HT-29 (cell line): ENCODE measurements around the gene SCGB1D1. TPM values are rescaled to one million over a fixed set of nuclear protein-coding genes. Genes with fewer than 3 reads are reported as not detected.
"Not testable (repeated sequence)": the region's sequence is repeated elsewhere in the genome, so short reads cannot be mapped to it uniquely, and the experiment has no call there.

Source experiments
- DNase-seq: peaks from one replicate; pipeline ENCODE4 v3.0.0-alpha.2; 2015; ENCODE audit warnings: low spot score
- total RNA-seq: library from RNA; depleted of rRNA; stranded (reverse); fragments of >200 nt; shearing (Covaris generic); gene quantifications from 2 replicates; pipeline ENCODE4 v1.2.3, GENCODE V29; 2014

SCGB1D1 gene
- total RNA-seq, 1 experiment from 2014 or later = not detected

DNA sequence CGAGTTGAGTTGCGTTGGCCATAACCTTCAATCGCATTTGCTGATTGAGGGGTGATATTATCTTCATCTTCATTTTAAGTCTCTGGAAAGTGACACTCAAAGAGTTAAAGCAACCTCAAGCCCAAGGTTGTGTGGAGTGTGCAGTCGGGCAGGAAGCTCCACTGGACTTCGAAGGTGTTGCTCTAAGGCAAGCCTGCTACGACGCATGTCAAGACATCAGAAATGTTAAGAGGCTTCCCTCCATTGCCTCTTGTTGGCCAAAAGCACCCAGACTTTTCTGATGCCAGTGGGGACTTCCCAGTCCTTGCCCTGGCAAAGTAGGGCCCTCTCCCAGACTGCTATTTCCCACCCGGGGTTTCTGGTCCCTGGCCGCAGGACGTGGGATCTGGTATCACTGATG, 23.6 kb upstream of the SCGB1D1 start:
- DNase-seq = no peak

DNA sequence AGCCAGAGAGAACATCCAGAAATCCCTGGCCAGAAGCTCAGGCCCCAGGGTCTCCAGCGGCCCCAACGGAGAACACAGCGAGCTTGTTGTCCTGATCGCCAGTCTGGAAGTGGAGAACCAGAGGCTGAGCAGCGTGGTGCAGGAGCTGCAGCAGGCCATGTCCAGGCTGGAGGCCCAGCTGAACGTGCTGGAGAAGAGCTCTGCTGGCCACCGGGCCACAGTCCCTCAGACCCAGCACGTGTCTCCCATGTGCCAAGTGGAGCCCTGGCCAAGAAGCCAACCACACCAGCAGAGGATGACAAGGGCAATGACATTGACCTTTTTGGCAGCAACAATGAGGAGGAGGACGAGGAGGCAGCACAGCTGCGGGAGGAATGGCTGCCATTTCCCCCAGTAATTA, 20.6 kb upstream of the SCGB1D1 start:
- no peak for DNase-seq

DNA sequence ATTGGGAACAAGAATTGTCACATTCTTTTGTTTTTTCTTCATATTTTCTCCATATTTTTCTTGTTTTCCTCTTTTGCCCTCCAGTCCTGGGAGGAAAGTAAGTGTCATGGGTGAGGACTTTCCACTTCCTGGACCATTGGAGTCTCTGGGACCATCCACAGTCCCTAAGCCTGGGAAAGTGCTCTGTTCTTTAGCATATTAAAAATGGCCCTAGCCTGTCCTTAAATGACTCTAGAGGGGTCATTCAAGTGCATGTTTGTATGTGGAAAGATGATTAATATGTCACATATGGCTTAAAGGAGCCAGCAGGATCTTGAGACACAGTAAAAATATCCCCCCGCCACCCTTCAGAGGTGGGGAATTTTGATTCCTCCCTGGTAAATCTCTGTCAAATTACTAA, 20.1 kb upstream of the SCGB1D1 start:
- no peak for DNase-seq

DNA sequence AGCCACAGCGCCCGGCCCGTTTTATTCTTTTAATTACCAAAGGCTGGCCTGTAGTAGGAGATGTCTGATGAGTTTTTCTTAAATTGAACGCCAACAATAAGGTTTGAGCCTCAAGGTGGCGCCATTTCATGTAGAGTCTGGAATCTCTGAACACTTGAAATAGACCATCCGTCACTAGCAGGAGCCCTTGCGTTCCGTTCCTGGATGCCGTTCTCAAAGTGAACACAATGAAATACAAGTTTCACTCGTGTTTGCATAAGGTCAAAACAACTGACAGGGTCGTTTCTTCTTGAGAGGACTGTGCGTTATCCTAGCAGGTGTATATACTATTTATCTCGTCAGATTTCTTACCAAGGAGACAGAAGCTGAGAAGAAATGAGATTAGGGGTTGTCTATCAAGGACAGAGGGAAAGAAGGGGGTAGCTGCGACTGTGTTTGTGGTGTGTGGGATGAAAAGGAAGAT, 18.7 kb upstream of the SCGB1D1 start:
- peak; percentile 99 for DNase-seq

DNA sequence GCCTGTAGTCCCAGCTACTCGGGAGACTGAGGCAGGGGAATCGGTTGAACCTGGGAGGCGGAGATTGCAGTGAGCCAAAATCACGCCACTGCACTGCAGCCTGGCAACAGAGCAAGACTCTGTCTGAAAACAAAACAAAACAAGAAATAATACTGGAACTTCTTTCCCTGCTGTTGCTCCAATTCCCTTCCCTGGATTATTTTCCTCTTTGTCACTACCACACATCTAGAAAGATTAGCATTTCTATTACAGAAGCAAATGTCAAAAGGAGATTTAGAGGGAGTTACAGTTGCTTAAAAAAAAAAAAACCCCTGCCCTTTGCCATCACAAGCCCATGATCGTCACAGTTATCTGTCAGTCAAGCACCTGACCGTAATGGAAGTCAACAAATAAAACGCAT, 17.7 kb upstream of the SCGB1D1 start:
- DNase-seq = no peak

DNA sequence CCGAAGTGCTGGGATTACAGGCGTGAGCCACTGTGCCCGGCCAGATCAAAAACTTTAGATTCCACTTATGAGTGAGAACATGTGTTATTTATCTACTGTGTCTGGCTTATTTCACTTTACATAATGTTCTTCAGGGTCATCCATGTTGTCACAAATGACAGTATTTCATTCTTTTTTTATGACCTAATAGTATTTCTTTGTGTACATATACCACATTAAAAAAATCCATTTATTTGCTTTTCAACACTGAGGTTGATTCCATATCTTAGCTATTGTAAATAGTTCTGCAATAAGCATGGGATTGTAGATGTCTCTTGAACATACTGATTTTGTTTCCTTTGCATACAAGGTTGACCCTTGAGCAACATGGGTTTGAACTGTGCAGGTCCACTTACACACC, 13.2 kb upstream of the SCGB1D1 start:
- DNase-seq = no peak

DNA sequence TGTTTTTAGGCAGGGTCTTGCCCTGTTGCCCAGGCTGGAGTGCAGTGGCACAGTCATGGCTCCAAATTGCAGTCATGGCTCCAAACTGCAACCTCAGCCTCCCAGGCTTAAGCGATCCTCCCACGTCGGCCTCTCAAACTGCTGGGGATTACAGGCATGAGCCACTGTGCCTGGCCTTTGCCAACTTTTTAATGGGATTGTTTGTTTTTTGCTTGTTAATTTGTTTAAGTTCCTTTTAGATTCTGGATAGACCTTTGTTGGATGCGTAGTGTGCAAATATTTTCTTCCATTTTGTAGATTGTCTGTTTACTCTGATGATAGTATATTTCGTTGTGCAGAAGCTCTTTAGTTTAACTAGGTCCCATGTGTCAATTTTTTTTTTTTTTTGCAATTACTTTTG, 10.0 kb upstream of the SCGB1D1 start:
- DNase-seq = no peak

DNA sequence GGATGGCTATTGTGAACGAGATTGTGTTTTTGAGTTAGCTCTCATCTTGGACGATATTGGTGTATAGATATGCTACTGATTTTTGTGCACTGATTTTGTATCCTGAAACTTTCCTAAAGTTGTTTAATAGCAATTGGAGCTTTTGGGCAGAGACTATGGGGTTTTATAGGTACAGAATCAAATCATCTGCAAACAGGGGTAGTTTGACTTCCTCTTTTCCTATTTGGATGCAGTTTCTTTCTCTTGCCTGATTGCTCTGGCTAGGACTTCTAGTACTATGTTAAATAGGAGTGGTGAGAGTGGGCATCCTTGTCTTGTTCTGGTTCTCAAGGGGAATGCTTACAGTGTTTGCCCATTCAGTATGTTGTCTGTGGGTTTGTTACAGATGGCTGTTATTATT, 8.9 kb upstream of the SCGB1D1 start:
- no peak for DNase-seq

DNA sequence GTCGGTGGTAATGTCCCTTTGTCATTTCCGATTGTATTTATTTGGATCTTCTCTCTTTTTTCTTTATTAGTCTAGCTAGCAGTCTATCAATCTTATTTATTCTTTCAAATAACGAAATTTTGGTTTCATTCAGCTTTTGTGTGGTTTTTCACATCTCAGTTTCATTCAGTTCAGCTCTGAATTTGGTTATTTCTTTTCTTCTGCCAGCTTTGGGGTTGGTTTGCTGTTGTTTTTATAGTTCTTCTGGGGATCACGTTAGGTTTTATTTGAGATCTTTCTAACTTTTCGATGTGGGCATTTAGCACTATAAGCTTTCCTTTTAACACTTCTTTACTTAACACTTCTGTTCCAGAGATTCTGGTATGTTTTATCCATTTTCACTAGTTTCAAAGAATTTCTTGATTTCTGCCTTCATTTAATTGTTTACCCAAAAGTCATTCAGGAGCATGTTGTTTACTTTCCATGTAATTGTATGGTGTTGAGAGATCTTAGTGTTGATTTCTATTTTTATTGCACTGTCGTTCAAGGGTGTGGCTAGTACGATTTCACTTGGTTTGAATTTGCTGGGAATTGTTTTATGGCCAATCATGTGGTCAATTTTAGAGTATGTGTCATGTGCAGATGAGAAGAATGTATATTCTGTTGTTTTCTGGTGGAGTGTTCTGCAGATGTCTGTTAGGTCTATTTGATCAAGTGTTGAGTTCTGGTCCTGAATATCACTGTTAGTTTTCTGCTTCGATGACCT, 7.7 kb upstream of the SCGB1D1 start:
- DNase-seq = no peak

DNA sequence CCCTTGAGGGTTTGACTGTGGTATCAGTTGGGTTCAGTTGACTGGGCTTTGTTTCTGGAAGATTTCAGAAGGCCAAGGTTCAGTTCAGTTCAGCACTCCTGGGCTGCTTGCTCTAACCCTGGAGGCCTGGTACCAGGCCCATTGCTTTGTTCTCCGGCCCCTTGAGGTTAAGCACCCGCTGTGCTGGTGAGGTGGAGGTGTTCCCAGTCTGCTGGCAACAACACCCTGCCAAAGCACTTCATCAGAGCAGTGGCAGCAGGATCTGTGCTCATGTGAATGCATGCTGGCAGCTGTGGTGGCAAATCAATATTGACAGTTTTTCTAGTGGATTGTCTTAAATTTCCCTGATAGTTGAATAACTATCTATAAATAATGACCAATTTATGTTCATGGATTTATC, 3.8 kb upstream of the SCGB1D1 start:
- no peak for DNase-seq

DNA sequence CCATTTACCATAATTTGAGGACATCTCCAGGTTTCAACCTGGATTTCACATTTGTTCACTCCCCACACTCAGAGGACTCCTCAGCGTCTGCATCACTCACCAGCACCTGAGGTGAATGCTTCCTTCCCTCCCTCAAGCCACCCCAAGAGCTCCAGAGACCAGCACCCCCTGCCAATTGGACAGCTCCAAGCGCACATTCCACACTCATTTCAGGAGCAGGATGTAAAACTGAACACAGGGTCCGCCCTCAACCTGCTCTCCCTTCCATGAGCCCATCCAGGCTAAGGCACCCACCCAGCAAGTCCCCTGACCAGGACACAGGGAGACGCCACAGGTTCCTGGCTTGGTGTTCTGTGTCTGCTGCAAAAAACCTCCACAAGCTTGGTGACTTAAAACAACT, 3.9 kb downstream of the SCGB1D1 start:
- peak; percentile 12 for DNase-seq

DNA sequence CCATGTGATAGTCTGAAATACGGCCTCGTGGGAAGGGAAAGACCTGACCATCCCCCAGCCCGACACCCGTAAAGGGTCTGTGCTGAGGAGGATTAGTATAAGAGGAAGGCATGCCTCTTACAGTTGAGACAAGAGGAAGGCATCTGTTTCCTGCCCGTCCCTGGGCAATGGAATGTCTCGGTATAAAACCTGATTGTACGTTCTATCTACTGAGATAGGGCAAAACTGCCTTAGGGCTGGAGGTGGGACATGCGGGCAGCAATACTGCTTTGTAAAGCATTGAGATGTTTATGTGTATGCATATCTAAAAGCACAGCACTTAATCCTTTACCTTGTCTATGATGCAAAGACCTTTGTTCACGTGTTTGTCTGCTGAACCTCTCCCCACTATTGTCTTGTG, 5.0 kb downstream of the SCGB1D1 start:
- not testable (repeated sequence) for DNase-seq

DNA sequence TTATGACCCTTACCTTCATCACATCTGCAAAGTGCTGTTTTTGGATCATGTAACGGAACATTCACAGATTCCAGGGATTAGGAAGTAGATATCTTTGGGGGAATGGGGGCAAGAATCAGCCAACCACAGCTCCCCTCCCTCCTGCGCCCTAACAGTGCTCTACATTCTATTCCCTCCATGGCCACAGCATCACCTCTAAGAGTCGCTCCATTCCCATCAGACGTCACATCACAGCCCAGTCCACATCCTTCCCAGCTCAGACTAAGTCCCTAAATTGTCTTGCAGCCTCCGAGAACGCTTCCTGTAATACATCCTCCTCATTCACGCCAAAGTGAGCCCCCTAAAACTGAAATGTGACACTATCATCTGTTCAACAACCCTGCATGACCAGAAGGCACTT, 5.9 kb downstream of the SCGB1D1 start:
- no peak for DNase-seq

DNA sequence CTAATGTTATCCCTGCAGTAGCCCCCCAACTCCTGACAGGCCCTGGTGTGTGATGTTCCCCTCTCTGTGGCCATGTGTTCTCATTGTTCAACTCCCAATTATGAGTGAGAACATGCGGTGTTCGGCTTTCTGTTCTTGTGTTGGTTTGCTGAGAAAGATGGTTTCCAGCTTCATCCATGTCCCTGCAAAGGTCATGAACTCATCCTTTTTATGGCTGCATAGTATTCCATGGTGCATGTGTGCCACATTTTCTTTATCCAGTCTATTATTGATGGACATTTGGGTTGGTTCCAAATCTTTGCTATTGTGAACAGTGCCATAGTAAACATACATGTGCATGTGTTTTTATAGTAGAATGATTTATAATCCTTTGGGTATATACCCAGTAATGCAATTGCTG, 7.4 kb downstream of the SCGB1D1 start:
- DNase-seq = not testable (repeated sequence)

DNA sequence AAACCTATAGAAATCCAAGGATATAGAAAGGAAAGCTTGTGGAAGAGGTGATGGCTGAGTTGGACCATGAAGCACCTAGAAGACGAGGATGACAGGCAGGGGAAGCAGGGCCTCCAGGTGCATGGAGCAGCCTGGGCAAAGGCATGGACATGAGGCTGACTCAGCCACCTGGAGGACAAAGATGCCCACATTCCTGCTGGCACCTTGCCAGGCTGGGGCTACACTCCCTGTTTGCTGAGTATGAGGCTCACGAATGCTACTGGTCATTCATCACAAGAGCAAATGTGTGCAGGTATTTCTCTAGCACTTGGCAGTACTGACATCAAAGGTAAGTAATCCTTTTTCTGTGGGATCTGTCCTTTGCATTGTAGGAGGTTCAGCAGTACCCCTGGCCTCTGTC, 11.4 kb downstream of the SCGB1D1 start:
- DNase-seq = peak; percentile 48

DNA sequence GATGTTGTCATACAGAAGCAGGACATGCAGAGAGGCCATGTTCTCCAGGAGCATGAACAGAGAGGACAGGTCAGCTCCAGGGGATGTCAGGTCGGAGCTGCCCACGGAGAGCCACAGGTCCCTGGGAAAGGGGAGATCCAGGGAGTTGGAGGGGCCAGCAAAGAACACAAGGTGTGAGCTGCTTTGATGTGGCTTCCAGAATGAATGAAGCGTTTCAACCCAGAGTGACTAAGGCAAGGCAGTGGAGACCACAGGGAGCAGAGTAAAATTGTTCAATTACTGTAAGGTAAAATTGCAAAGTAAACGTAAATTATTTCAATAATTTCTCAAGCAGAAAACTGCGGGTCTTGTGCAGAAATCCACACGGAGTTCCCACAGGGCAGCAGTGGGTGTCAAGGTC, 12.9 kb downstream of the SCGB1D1 start:
- no peak for DNase-seq

DNA sequence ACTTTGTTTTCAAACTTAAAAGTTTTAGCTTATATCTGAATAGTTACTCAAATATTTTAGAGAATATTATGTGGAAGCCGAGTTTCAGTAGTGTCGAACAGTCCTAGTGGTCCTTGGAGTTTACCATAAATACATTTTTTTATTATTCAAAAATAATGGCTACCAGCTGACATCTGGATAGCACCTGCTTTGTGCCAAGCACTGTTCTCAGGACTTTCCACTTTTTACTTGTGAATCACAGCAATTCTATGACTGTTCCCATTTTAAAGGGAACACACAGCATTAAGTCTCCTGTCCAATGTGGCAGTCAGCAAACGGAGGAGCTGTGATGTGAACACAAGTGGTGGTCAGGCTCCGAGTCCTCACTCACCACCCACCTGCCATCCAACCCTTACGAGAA, 14.4 kb downstream of the SCGB1D1 start:
- no peak for DNase-seq

DNA sequence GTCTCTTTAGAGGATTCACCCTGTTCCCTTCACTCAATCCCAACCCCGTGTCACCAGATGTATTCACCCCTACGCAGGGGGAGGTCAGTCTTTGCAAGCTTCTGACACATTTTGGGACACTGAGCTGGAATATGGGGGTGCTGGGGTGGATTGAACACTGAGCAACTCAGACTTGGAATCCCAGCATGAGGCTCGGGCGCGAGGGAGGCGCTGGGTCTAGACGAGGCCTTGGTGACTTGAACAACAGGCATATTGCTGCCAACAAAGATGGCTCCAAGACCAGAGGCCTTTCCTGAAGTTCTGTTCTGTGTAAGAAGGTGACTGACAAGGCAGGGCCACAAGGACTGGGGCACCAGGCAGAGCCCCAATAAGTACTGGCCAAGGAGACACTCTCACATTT, 15.4 kb downstream of the SCGB1D1 start:
- DNase-seq = no peak

DNA sequence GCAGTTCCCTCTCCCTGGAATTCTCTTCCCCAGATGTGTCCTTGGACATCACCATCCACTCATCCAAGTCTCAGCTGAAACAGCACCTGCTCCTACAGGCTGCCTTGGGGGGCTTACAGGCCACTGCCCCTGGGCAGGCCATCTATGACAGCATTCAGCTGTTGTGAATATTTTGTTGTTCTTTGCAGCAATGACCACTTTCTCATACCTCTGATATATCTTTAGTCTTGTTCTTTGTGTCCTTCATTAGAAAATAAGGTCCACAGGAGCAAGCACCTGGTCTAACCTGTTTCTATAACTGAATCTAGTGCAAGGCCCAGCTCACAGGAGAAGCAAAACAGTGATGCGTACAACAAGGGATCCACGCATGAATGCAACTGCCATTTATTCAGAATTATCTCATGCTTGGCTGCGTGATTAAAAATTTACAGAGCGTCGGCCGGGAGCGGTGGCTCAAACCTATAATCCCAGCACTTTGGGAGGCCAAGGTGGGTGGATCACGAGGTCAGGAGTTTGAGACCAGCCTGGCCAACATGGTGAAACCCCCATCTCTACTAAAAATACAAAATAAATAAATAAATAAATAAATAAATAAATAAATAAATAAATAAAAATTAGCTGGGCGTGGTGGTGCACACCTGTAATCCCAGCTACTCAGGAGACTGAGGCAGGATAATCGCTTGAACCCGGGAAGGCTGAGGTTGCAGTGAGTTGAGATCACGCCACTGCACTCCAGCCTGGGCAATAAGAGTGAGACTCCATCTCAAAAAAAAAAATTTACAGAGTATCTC, 16.5 kb downstream of the SCGB1D1 start:
- DNase-seq = not testable (repeated sequence)

DNA sequence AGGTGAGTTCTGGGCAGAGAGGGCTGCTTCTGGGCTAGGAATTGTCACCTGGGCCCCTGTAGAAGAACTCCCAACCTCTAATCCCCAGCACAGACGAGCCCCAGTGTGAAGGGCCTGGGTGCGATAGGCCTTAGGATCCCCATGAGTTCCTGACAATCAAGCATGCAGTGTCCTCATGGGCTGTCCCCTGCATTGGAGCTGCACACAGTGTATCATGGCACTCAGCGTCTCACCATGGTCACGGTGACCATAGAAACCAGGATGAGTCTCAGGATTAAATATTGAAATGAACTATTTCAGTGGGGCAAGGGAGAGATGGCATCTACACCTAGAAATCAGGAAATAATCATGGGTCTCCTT, 18.7 kb downstream of the SCGB1D1 start:
- DNase-seq = no peak

DNA sequence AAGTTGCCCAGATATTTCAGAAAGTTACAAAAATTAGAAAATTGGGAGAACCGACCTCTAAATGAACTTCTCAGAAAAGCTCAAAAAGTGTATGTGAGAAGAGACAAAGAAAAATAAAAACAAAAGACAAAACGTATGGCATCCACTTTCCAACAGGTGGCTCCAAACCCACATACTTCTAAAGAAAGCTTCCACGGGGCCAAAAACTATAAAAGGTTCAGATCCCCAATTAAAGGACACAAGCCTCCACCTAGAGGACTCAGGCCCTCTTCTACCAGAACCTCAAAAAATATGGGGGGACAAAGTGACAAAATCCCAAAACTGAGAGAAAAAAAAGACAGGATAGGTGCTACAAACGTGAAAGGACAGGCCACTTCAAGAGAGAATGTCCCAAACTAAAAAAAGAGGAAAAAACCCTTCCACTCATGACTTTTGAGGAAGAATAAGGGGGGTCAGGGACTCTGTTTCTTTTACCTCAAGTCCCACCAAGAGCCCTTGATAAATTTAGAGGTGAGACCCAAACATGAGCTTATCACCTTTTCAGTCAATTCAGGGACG, 27.3 kb downstream of the SCGB1D1 start:
- DNase-seq = peak; percentile 53

DNA sequence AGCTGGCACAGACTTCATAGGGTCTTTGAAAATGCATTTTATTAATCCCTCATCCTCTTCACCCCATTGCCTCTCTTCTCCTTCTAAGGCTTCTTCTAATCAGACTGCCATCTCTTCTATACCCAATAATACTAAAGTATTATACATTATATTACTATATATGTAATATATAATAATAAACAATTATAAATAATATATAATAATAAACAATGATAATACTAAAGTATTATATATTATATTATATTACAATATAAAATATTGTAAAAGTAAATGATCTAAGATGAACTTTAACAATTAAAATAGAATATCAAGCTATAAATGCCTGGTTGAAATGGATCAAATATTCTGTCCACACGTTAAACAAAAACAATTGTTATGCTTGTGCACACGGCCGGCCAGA, 31.5 kb downstream of the SCGB1D1 start:
- no peak for DNase-seq

DNA sequence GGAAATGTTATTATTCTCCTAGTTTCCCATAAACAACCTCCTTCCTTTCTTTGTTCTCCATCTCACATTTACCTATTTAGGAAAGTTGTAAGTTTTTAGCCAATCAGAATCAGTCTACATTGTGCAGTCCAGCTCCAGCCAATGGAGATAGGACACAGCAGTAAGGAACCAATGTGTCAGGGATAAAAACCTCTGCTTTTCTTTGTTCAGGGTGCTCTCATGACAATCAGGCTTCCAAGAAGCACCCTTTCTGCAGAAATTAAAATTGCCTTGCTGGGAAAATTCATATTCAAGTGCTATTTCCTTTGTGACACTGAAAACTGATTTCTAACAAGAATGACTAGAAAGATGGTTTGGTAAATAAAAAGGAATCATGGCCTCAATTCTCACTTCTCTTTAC, 33.1 kb downstream of the SCGB1D1 start:
- no peak for DNase-seq
